Nucleus accumbens (tissue), 56 donors: ENCODE data around the gene SLC28A1.
"Not testable (repeated sequence)": the region's sequence is repeated elsewhere in the genome, so short reads cannot be mapped to it uniquely, and the experiment has no call there.

ENCODE experiments used
- DNase-seq, 56 donors: peaks; one replicate each; lab custom pipeline; 2025; lab: John Stamatoyannopoulos, UW

The SLC28A1 gene

GRCh38 chr15:84987351-84987750 lies 102.9 kb downstream of the SLC28A1 start:
- DNase-seq: not testable (repeated sequence)

- DNase-seq: no peak
Observed at GRCh38 chr15:84987949-84988624, 103.6 kb downstream of the SLC28A1 start.

GRCh38 chr15:84988909-84989644 lies 104.6 kb downstream of the SLC28A1 start:
- no peak for DNase-seq

GRCh38 chr15:84990507-84990906 lies 106.0 kb downstream of the SLC28A1 start:
- no peak for DNase-seq

GRCh38 chr15:84991014-84991712 lies 106.7 kb downstream of the SLC28A1 start:
- no peak for DNase-seq

- no peak for DNase-seq
Observed at GRCh38 chr15:84992157-84992944, 107.9 kb downstream of the SLC28A1 start.
